ENCODE data around the gene ST3GAL4.
A peak's percentile ranks its signal among the peaks of the same experiment; 100 is the strongest.
"Not testable (repeated sequence)": the region's sequence is repeated elsewhere in the genome, so short reads cannot be mapped to it uniquely, and the experiment has no call there.

The ST3GAL4 gene

GRCh38 chr11:126347751-126348668 lies 7.5 kb upstream of the ST3GAL4 start:
- DNase-seq: no peak

GRCh38 chr11:126348806-126349582 lies 6.5 kb upstream of the ST3GAL4 start:
- DNase-seq: no peak

GRCh38 chr11:126350836-126351235 lies 4.7 kb upstream of the ST3GAL4 start:
- no peak for DNase-seq

- no peak for DNase-seq
Measured at GRCh38 chr11:126352163-126352562, 3.3 kb upstream of the ST3GAL4 start.

- DNase-seq: peak; percentile 63
Measured at GRCh38 chr11:126352934-126353801, 2.3 kb upstream of the ST3GAL4 start.

GRCh38 chr11:126354631-126355323 lies 709 bp upstream of the ST3GAL4 start:
- no peak for DNase-seq

- DNase-seq: no peak
Measured at GRCh38 chr11:126355926-126356897, 726 bp downstream of the ST3GAL4 start.

GRCh38 chr11:126357055-126357962 lies 1.8 kb downstream of the ST3GAL4 start:
- no peak for DNase-seq

- no peak for DNase-seq
Measured at GRCh38 chr11:126357969-126358762, 2.7 kb downstream of the ST3GAL4 start.

GRCh38 chr11:126358763-126359160 lies 3.3 kb downstream of the ST3GAL4 start:
- no peak for DNase-seq

- peak; percentile 89 for DNase-seq
Measured at GRCh38 chr11:126359431-126360048, 4.1 kb downstream of the ST3GAL4 start.

- DNase-seq: no peak
Measured at GRCh38 chr11:126360049-126360446, 4.6 kb downstream of the ST3GAL4 start.

- no peak for DNase-seq
Measured at GRCh38 chr11:126361400-126361799, 5.9 kb downstream of the ST3GAL4 start.

GRCh38 chr11:126362879-126363655 lies 7.6 kb downstream of the ST3GAL4 start:
- no peak for DNase-seq

- DNase-seq: no peak
Measured at GRCh38 chr11:126363706-126364248, 8.3 kb downstream of the ST3GAL4 start.

GRCh38 chr11:126364735-126365134 lies 9.2 kb downstream of the ST3GAL4 start:
- not testable (repeated sequence) for DNase-seq

GRCh38 chr11:126365508-126365907 lies 10.0 kb downstream of the ST3GAL4 start:
- not testable (repeated sequence) for DNase-seq

All from fibroblast of skin of right quadriceps (primary cell).